C4-2B (cell line): Measurements from ENCODE around the gene ZMYND19.

Source experiments
- ZFX ChIP-seq: fragments of 450-650 bp; IDR thresholded peaks from 2 replicates; pipeline ENCODE4 v1.6.1; 2017
- TF ChIP-seq, protein P1 (sequence below): fragments of 450-650 bp; conservative IDR thresholded peaks from 2 replicates; pipeline ENCODE4 v1.5.1; 2017; ENCODE audit warnings: mild to moderate bottlenecking

- TF ChIP-seq, protein P1, sequence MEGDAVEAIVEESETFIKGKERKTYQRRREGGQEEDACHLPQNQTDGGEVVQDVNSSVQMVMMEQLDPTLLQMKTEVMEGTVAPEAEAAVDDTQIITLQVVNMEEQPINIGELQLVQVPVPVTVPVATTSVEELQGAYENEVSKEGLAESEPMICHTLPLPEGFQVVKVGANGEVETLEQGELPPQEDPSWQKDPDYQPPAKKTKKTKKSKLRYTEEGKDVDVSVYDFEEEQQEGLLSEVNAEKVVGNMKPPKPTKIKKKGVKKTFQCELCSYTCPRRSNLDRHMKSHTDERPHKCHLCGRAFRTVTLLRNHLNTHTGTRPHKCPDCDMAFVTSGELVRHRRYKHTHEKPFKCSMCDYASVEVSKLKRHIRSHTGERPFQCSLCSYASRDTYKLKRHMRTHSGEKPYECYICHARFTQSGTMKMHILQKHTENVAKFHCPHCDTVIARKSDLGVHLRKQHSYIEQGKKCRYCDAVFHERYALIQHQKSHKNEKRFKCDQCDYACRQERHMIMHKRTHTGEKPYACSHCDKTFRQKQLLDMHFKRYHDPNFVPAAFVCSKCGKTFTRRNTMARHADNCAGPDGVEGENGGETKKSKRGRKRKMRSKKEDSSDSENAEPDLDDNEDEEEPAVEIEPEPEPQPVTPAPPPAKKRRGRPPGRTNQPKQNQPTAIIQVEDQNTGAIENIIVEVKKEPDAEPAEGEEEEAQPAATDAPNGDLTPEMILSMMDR, result no peak
- TF ChIP-seq ZFX, result no peak
Measured at GRCh38 chr9:137586854-137587253, 3.5 kb downstream of the ZMYND19 start.
